T47D (cell line): Measurements from ENCODE around the gene SAMHD1.
"Not testable (repeated sequence)": the region's sequence is repeated elsewhere in the genome, so short reads cannot be mapped to it uniquely, and the experiment has no call there.

Experiments used
- DNase-seq, 2 experiments: peaks; one replicate each; pipeline versions ENCODE4 v3.0.0 to v3.0.0-alpha.2; 2011 to 2012; ENCODE audit warnings: low read depth in 1 of 2, low spot score in 1 of 2
- JUND ChIP-seq: IDR thresholded peaks from 2 replicates; pipeline ENCODE4 v1.6.1; 2012; ENCODE audit warnings: low read depth
- in situ Hi-C: cut with HindIII; loops from 2 replicates; pipeline ENCODE4 v1.10.0; 2016; ENCODE audit warnings: low sequenced_read_pairs, low pct_unique_long_range_greater_than_20kb

Gene SAMHD1

GRCh38 chr20:36887752-36888090, 63.8 kb downstream of the SAMHD1 start:
- no peak for DNase-seq
- in situ Hi-C loops, result no loop called here
- TF ChIP-seq JUND, result no peak

GRCh38 chr20:36886859-36887751, 64.4 kb downstream of the SAMHD1 start:
- in situ Hi-C loops, result no loop called here
- peak; percentile 89 to 90 for DNase-seq
- no peak for TF ChIP-seq JUND

- no peak for TF ChIP-seq JUND
- in situ Hi-C loops, result no loop called here
- DNase-seq, result peak in 1 of 2 experiments; percentile 50
Observed at GRCh38 chr20:36885356-36885755, 66.2 kb downstream of the SAMHD1 start.

GRCh38 chr20:36883977-36884535, 67.5 kb downstream of the SAMHD1 start:
- no peak for TF ChIP-seq JUND

GRCh38 chr20:36881888-36882287, 69.6 kb downstream of the SAMHD1 start:
- in situ Hi-C loops, result no loop called here
- DNase-seq, result peak; percentile 49 to 67
- no peak for TF ChIP-seq JUND

More at GRCh38 chr20:36883977-36884535, 67.5 kb downstream of the SAMHD1 start:
- DNase-seq, result no peak
- in situ Hi-C loops, result no loop called here

GRCh38 chr20:36881331-36881730, 70.2 kb downstream of the SAMHD1 start:
- no peak for TF ChIP-seq JUND
- in situ Hi-C loops, result no loop called here
- no peak for DNase-seq

GRCh38 chr20:36880741-36881250, 70.7 kb downstream of the SAMHD1 start:
- in situ Hi-C loops, result no loop called here

GRCh38 chr20:36878941-36879340, 72.6 kb downstream of the SAMHD1 start:
- in situ Hi-C loops, result no loop called here
- DNase-seq, result no peak
- no peak for TF ChIP-seq JUND

More at GRCh38 chr20:36880741-36881250, 70.7 kb downstream of the SAMHD1 start:
- DNase-seq, result no peak
- no peak for TF ChIP-seq JUND

- TF ChIP-seq JUND, result no peak
- in situ Hi-C loops, result no loop called here
Observed at GRCh38 chr20:36876473-36876833, 75.1 kb downstream of the SAMHD1 start.

GRCh38 chr20:36875702-36876472, 75.6 kb downstream of the SAMHD1 start, which contains the start of gene TLDC2:
Gene TLDC2, plus strand, starts transcription at chr20:36876138. Its CDS starts 37 bp downstream, at chr20:36876175.
- no peak for TF ChIP-seq JUND
- in situ Hi-C loops, result no loop called here
- no peak for DNase-seq

More at GRCh38 chr20:36876473-36876833, 75.1 kb downstream of the SAMHD1 start:
- DNase-seq, result no peak

- DNase-seq, in situ Hi-C loops: not testable (repeated sequence)
Observed at GRCh38 chr20:36875093-36875492, 76.4 kb downstream of the SAMHD1 start.

GRCh38 chr20:36873498-36874189, 77.9 kb downstream of the SAMHD1 start:
- in situ Hi-C loops, result no loop called here
- no peak for TF ChIP-seq JUND
- no peak for DNase-seq

- in situ Hi-C loops, result no loop called here
Observed at GRCh38 chr20:36872852-36873251, 78.7 kb downstream of the SAMHD1 start.

More at GRCh38 chr20:36872852-36873251, 78.7 kb downstream of the SAMHD1 start:
- no peak for TF ChIP-seq JUND
- DNase-seq, result no peak
